Gastrocnemius medialis (tissue), 4 donors: ENCODE results near the gene VHLL. TPM values are rescaled to one million over a fixed set of nuclear protein-coding genes. Genes with fewer than 3 reads are reported as not detected.
"Not testable (repeated sequence)": the region's sequence is repeated elsewhere in the genome, so short reads cannot be mapped to it uniquely, and the experiment has no call there.

ENCODE experiments used
- ATAC-seq, 2 donors: fragments of 150-250 bp; one replicate each; pipeline ENCODE4 v1.9.1; 2016
- DNase-seq, 2 donors: peaks; one replicate each; pipeline ENCODE4 v3.0.0-alpha.2; 2019
- H3K27ac ChIP-seq, 4 donors: fragments of 200-600 bp; sonication (generic); 1 replicate in 1 of 4; 2 replicates in 3 of 4; pipeline ENCODE4 v1.5.1; 2016 to 2018; ENCODE audit warnings: mild to moderate bottlenecking in 2 of 4, moderate library complexity in 1 of 4
- H3K27me3 ChIP-seq, 3 donors: fragments of 200-600 bp; sonication (generic) in 2 of 3; 1 replicate in 1 of 3; 2 replicates in 2 of 3; pipeline versions ENCODE4 v1.5.1 to v1.6.0; 2016 to 2019; ENCODE audit warnings: mild to moderate bottlenecking in 1 of 3, moderate library complexity in 1 of 3
- H3K36me3 ChIP-seq, 2 donors: fragments of 200-600 bp; sonication (generic) in 1 of 2; one replicate each; pipeline ENCODE4 v1.5.1; 2017 to 2018
- H3K4me1 ChIP-seq, 2 donors: fragments of 200-600 bp; sonication (generic) in 1 of 2; one replicate each; pipeline ENCODE4 v1.5.1; 2016 to 2017; ENCODE audit warnings: mild to moderate bottlenecking in 2 of 2
- H3K4me3 ChIP-seq, 4 donors: fragments of 200-600 bp; sonication (generic) in 3 of 4; 1 replicate in 1 of 4; 2 replicates in 3 of 4; pipeline ENCODE4 v1.5.1; 2016 to 2019; ENCODE audit warnings: mild to moderate bottlenecking in 2 of 4
- H3K9me3 ChIP-seq, 3 donors: fragments of 200-600 bp; sonication (generic) in 2 of 3; 1 replicate in 1 of 3; 2 replicates in 2 of 3; pipeline ENCODE4 v1.5.1; 2016 to 2019
- CTCF ChIP-seq, 5 experiments: fragments of 450-650 bp in 3 of 5; fragments of 200-600 bp in 2 of 5; sonication (generic) in 2 of 5; IDR thresholded peaks in 4 of 5; conservative IDR thresholded peaks in 1 of 5; 1 replicate in 4 of 5; 2 replicates in 1 of 5; pipeline ENCODE4 v1.5.1; 2016 to 2019; ENCODE audit warnings: antibody characterized with exemption in 5 of 5, mild to moderate bottlenecking in 3 of 5, moderate library complexity in 3 of 5
- POLR2A ChIP-seq, 2 donors: fragments of 450-650 bp; IDR thresholded peaks; one replicate each; pipeline ENCODE4 v1.6.1; 2017; ENCODE audit warnings: antibody characterized with exemption in 2 of 2, mild to moderate bottlenecking in 2 of 2, moderate library complexity in 2 of 2
- in situ Hi-C, 4 donors: fragments of 200-750 bp; cut with MboI; loops; one replicate each; pipeline versions ENCODE4 v1.15.0 to v1.8.0; 2017; ENCODE audit warnings: low sequenced_read_pairs in 4 of 4
- intact Hi-C: fragments of 100-400 bp; cut with DNase I; formaldehyde crosslinking; loops from one replicate; pipeline ENCODE4 v1.15.1; 2023; ENCODE audit warnings: low total_unique reads
- total RNA-seq, 4 donors: library from RNA; depleted of rRNA; stranded (reverse); fragments of >200 nt; gene quantifications; one replicate each; pipeline versions ENCODE4 v1.1.0 to v1.2.3, GENCODE V29; 2016

VHLL gene
- total RNA-seq, 4 donors from 2014 or later: not detected

- no peak overlapping the region for H3K27ac ChIP-seq
- no peaks in the 10 kb centered on the region for H3K27me3 ChIP-seq
- TF ChIP-seq POLR2A (IDR thresholded peaks at IDR 0.05) (no peak), CTCF (IDR thresholded peaks at IDR 0.05 in 4 of 5, conservative IDR thresholded peaks at IDR 0.05 in 1 of 5) (no peak)
- intact Hi-C loops (loop anchor here (10.0 kb wide), 1 partner anchor 409 kb away; the partner anchor contains the start of gene MRPL24), in situ Hi-C loops (no loop called here)
- no peak for ATAC-seq
- H3K9me3 ChIP-seq: no peaks in the 10 kb centered on the region
- H3K4me1 ChIP-seq: peaks cover 12 to 19% of the 10 kb centered on the region in 2 donors
- peaks cover 3 to 45% of the 10 kb centered on the region in 2 donors for H3K36me3 ChIP-seq
- no peak for DNase-seq
- no peak overlapping the region for H3K4me3 ChIP-seq
Measured at GRCh38 chr1:156336242-156336641, 37.1 kb upstream of the VHLL start.

- DNase-seq, H3K9me3 ChIP-seq, H3K27me3 ChIP-seq, H3K4me1 ChIP-seq, H3K27ac ChIP-seq, ATAC-seq, in situ Hi-C loops, intact Hi-C loops, H3K4me3 ChIP-seq: not testable (repeated sequence)
- peaks cover 0 to 80% of the 10 kb centered on the region in 2 donors for H3K36me3 ChIP-seq
Measured at GRCh38 chr1:156323179-156323578, 24.1 kb upstream of the VHLL start.

GRCh38 chr1:156320560-156320959, 21.5 kb upstream of the VHLL start:
- H3K27me3 ChIP-seq: no peaks in the 10 kb centered on the region
- no peaks in the 10 kb centered on the region for H3K4me1 ChIP-seq
- H3K9me3 ChIP-seq: no peaks in the 10 kb centered on the region
- H3K36me3 ChIP-seq: peaks cover 3 to 100% of the 10 kb centered on the region in 2 donors
- in situ Hi-C loops: no loop called here
- no peak for ATAC-seq
- no peak overlapping the region for H3K27ac ChIP-seq
- TF ChIP-seq POLR2A (IDR thresholded peaks at IDR 0.05): no peak
- no peak for TF ChIP-seq CTCF (IDR thresholded peaks at IDR 0.05 in 4 of 5, conservative IDR thresholded peaks at IDR 0.05 in 1 of 5)
- H3K4me3 ChIP-seq: no peak overlapping the region
- no peak for DNase-seq
- intact Hi-C loops: no loop called here

GRCh38 chr1:156319664-156320063, 20.6 kb upstream of the VHLL start:
- H3K9me3 ChIP-seq: no peaks in the 10 kb centered on the region
- in situ Hi-C loops: no loop called here
- TF ChIP-seq CTCF (IDR thresholded peaks at IDR 0.05 in 4 of 5, conservative IDR thresholded peaks at IDR 0.05 in 1 of 5) (peak in 4 of 5 experiments; percentile 27 to 39 (median 34)), POLR2A (IDR thresholded peaks at IDR 0.05) (no peak)
- H3K27ac ChIP-seq: no peak overlapping the region
- H3K36me3 ChIP-seq: peaks cover 3 to 100% of the 10 kb centered on the region in 2 donors
- no peaks in the 10 kb centered on the region for H3K27me3 ChIP-seq
- DNase-seq (no peak), ATAC-seq (no peak)
- intact Hi-C loops: no loop called here
- H3K4me1 ChIP-seq: no peaks in the 10 kb centered on the region
- no peak overlapping the region for H3K4me3 ChIP-seq

GRCh38 chr1:156316909-156317308, 17.8 kb upstream of the VHLL start:
- DNase-seq: no peak
- intact Hi-C loops: no loop called here

More at GRCh38 chr1:156316909-156317308, 17.8 kb upstream of the VHLL start:
- TF ChIP-seq CTCF (IDR thresholded peaks at IDR 0.05 in 4 of 5, conservative IDR thresholded peaks at IDR 0.05 in 1 of 5): no peak
- TF ChIP-seq POLR2A (IDR thresholded peaks at IDR 0.05): no peak
- in situ Hi-C loops: no loop called here
- Histone ChIP-seq H3K36me3 (peaks cover 3 to 100% of the 10 kb centered on the region in 2 donors), H3K27ac (no peak overlapping the region), H3K27me3 (no peaks in the 10 kb centered on the region), H3K9me3 (no peaks in the 10 kb centered on the region), H3K4me3 (no peak overlapping the region), H3K4me1 (no peaks in the 10 kb centered on the region)
- ATAC-seq: no peak
